Colonic mucosa (tissue), 4 donors: ENCODE results near the gene PCNX3. TPM values are rescaled to one million over a fixed set of nuclear protein-coding genes. Genes with fewer than 3 reads are reported as not detected.

Experiments used
- DNase-seq: peaks from one replicate; pipeline ENCODE4 v3.0.0-alpha.2; 2020
- H3K27ac ChIP-seq: fragments of 200-600 bp; one replicate; pipeline ENCODE4 v1.8.0; 2021
- H3K27me3 ChIP-seq: fragments of 200-600 bp; one replicate; pipeline ENCODE4 v1.8.0; 2021
- H3K36me3 ChIP-seq: fragments of 200-600 bp; one replicate; pipeline ENCODE4 v1.8.0; 2021
- H3K4me1 ChIP-seq: fragments of 200-600 bp; one replicate; pipeline ENCODE4 v1.8.0; 2021; ENCODE audit warnings: mild to moderate bottlenecking
- H3K4me3 ChIP-seq: fragments of 200-600 bp; one replicate; pipeline ENCODE4 v1.8.0; 2021
- H3K9ac ChIP-seq, 2 donors: one replicate each; pipeline ENCODE4 v1.7.0; 2013; ENCODE audit warnings: control low read depth in 2 of 2, low read depth in 2 of 2, low read length in 2 of 2
- H3K9me3 ChIP-seq: fragments of 200-600 bp; one replicate; pipeline ENCODE4 v1.8.0; 2021
- intact Hi-C: fragments of 100-400 bp; cut with DNase I; formaldehyde crosslinking; loops from one replicate; pipeline ENCODE4 v1.14.1; 2022
- total RNA-seq, 2 donors: library from RNA; stranded (reverse); fragmentation: NEBNext Ultra II Directional in 1 of 2; extraction: Animal tissue kit (Norgen Biotek cat#: 25700) in 1 of 2; gene quantifications; one replicate each; pipeline ENCODE4 v1.2.1, GENCODE V29; 2021
- TF ChIP-seq, protein P1 (sequence below): fragments of 200-600 bp; IDR thresholded peaks from one replicate; pipeline ENCODE4 v1.8.0; 2022; ENCODE audit warnings: antibody characterized with exemption, mild to moderate bottlenecking
- donor health status: healthy.
- donor health status: DM: no; HTN: no; CAD: no.
- donor health status: DM: no; HTN: no; CAD: no.

The PCNX3 gene
- total RNA-seq, 2 donors from 2014 or later: 41.5 to 72.4 TPM

DNA sequence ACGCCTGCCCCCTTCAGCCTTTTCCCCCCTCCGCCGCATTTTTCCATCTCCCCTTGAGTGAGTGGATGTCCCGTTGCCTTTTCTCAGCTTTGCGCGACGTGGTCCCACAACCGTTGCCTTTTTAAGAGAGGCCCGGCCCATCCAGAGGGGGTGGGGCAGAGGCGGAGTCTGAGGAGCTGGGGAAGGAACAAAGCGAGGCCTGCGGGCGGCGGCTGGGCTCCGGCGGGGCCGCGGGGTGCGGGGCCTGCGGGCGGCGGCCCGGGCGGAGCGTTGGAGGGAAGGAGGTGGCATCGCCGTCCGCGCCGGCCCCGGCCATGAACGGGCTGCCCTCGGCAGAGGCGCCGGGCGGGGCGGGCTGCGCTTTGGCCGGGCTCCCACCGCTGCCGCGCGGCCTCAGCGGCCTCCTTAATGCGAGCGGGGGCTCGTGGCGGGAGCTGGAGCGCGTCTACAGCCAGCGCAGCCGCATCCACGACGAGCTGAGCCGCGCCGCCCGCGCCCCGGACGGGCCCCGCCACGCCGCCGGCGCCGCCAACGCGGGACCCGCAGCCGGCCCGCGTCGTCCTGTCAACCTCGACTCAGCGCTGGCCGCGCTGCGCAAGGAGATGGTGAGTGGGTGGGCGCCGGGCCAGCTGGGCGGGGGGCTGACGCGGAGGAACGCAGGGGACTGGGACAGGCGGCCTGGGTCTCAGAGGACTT, 43.1 kb upstream of the PCNX3 start, which contains the start of gene FAM89B:
TSS of gene FAM89B (plus strand) at position 183 of the 696 bp plus-strand sequence. CDS start at position 315, 132 bp downstream.
- Histone ChIP-seq H3K36me3 (no peaks in the 10 kb centered on the region), H3K9me3 (no peaks in the 10 kb centered on the region), H3K27me3 (no peaks in the 10 kb centered on the region), H3K27ac (peak within 1 kb of the TSS; percentile 89), H3K9ac (peak within 1 kb of the TSS; percentile 88 to 97), H3K4me1 (peaks cover 42% of the 10 kb centered on the region), H3K4me3 (peak within 1 kb of the TSS; percentile 91)
- DNase-seq: peak; percentile 97
- TF ChIP-seq, protein P1, sequence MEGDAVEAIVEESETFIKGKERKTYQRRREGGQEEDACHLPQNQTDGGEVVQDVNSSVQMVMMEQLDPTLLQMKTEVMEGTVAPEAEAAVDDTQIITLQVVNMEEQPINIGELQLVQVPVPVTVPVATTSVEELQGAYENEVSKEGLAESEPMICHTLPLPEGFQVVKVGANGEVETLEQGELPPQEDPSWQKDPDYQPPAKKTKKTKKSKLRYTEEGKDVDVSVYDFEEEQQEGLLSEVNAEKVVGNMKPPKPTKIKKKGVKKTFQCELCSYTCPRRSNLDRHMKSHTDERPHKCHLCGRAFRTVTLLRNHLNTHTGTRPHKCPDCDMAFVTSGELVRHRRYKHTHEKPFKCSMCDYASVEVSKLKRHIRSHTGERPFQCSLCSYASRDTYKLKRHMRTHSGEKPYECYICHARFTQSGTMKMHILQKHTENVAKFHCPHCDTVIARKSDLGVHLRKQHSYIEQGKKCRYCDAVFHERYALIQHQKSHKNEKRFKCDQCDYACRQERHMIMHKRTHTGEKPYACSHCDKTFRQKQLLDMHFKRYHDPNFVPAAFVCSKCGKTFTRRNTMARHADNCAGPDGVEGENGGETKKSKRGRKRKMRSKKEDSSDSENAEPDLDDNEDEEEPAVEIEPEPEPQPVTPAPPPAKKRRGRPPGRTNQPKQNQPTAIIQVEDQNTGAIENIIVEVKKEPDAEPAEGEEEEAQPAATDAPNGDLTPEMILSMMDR: no peak
- intact Hi-C loops: no loop called here

GRCh38 chr11:65573391-65574079, 42.0 kb upstream of the PCNX3 start:
- Histone ChIP-seq H3K9me3 (no peaks in the 10 kb centered on the region), H3K4me1 (peaks cover 51% of the 10 kb centered on the region), H3K36me3 (no peaks in the 10 kb centered on the region), H3K9ac (peak overlapping the region; percentile 65 to 88), H3K27me3 (no peaks in the 10 kb centered on the region), H3K4me3 (peak overlapping the region; percentile 91), H3K27ac (peak overlapping the region; percentile 89)
- TF ChIP-seq, protein P1: no peak
- intact Hi-C loops: no loop called here
- peak; percentile 57 for DNase-seq

DNA sequence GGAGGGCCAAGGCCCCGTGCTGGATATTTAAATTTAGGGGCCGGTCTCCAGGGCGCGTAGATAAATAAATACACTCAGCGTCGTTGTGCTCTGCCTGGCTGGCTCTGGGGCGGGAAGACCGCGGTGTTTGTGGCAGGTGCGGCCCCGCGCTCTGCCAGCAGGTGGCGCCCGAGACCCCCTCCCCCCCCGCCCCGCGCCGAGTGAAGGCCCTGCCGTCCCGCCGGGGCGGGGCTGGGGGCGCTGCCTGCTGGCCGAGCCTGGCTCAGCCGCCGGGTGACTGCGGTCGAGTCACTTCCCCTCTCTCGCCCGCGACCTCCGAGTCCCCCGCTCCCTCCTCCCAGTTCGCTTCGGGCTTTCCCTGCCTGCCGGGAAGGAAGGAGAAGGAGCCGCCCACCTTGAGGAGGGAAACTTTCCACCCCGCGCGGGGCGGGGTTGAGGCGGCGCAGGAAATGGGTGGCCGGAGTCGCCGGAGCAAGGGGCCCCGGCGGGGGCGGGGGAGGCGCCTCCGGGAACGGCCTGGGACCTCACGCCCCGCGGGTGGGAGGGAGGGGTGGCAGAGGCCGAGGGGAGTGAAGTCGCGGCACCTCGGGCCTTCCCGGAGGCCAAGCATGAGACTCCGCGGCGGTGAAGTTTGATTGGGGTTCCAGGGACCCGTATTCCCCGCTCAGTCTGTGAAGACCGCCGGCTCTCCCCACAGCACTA, 41.3 kb upstream of the PCNX3 start:
- intact Hi-C loops: no loop called here
- H3K36me3 ChIP-seq: no peaks in the 10 kb centered on the region
- H3K27me3 ChIP-seq: no peaks in the 10 kb centered on the region
- peak overlapping the region; percentile 68 to 84 for H3K9ac ChIP-seq
- TF ChIP-seq, protein P1: peak; percentile 98
- no peaks in the 10 kb centered on the region for H3K9me3 ChIP-seq
- H3K27ac ChIP-seq: peak overlapping the region; percentile 89
- H3K4me3 ChIP-seq: peak overlapping the region; percentile 91
- peak; percentile 87 for DNase-seq
- H3K4me1 ChIP-seq: peaks cover 48% of the 10 kb centered on the region

GRCh38 chr11:65574811-65575567, 40.6 kb upstream of the PCNX3 start:
- TF ChIP-seq, protein P1: no peak
- Histone ChIP-seq H3K27ac (peak overlapping the region; percentile 89), H3K9ac (peak overlapping the region; percentile 68 to 84), H3K4me3 (peak overlapping the region; percentile 91), H3K9me3 (no peaks in the 10 kb centered on the region), H3K36me3 (peaks cover 2% of the 10 kb centered on the region), H3K27me3 (no peaks in the 10 kb centered on the region), H3K4me1 (peaks cover 48% of the 10 kb centered on the region)
- intact Hi-C loops: no loop called here
- peak; percentile 73 for DNase-seq
